Testis (tissue), 2 donors: Measurements from ENCODE around the gene ZNF827.

Experiments used
- CTCF ChIP-seq, 3 experiments: fragments of 450-650 bp in 2 of 3; fragments of 200-600 bp in 1 of 3; sonication (generic) in 1 of 3; IDR thresholded peaks; one replicate each; pipeline ENCODE4 v1.5.1; 2016 to 2019; ENCODE audit warnings: antibody characterized with exemption in 3 of 3, mild to moderate bottlenecking in 2 of 3, moderate library complexity in 1 of 3
- POLR2A ChIP-seq: fragments of 450-650 bp; IDR thresholded peaks from one replicate; pipeline ENCODE4 v1.6.1; 2017; ENCODE audit warnings: antibody characterized with exemption, mild to moderate bottlenecking, moderate library complexity

GRCh38 chr4:145720656-145721055 is 218.0 kb downstream of the ZNF827 start:
- TF ChIP-seq CTCF (IDR thresholded peaks at IDR 0.05) = no peak
- TF ChIP-seq POLR2A = no peak
